GM10266 (cell line): ENCODE results near the gene GRID2.
"Not testable (repeated sequence)": the region's sequence is repeated elsewhere in the genome, so short reads cannot be mapped to it uniquely, and the experiment has no call there.

Experiments
- DNase-seq: peaks from one replicate; pipeline ENCODE4 v3.0.0; 2012; ENCODE audit errors: extremely low spot score
- TF ChIP-seq, protein P1 (sequence below): IDR thresholded peaks from 2 replicates; pipeline ENCODE4 v1.5.1; 2012; ENCODE audit warnings: mild to moderate bottlenecking, low read depth; ENCODE audit not compliant: control insufficient read depth, insufficient read depth; ENCODE audit errors: missing control alignments

Gene GRID2

DNA sequence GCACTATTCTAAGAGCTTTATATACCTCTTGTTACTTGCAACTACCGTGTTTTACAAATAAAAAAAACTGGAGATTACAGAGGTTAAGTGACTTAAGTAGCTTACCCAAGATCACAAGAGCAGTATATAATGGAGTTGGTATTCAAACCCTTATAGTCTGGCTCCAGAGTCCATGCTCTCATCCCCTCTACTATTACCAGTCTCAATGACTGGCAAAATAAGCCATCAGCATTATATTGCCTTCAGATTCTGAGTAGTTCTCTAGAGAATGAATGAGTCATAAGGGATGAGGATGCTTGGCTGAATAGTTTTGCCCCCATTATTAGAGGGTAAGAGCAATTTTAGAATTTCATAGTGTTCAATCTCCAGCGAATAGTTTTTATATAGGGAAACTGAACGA lies 1354.7 kb downstream of the GRID2 start:
- TF ChIP-seq, protein P1, sequence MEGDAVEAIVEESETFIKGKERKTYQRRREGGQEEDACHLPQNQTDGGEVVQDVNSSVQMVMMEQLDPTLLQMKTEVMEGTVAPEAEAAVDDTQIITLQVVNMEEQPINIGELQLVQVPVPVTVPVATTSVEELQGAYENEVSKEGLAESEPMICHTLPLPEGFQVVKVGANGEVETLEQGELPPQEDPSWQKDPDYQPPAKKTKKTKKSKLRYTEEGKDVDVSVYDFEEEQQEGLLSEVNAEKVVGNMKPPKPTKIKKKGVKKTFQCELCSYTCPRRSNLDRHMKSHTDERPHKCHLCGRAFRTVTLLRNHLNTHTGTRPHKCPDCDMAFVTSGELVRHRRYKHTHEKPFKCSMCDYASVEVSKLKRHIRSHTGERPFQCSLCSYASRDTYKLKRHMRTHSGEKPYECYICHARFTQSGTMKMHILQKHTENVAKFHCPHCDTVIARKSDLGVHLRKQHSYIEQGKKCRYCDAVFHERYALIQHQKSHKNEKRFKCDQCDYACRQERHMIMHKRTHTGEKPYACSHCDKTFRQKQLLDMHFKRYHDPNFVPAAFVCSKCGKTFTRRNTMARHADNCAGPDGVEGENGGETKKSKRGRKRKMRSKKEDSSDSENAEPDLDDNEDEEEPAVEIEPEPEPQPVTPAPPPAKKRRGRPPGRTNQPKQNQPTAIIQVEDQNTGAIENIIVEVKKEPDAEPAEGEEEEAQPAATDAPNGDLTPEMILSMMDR = no peak
- no peak for DNase-seq

DNA sequence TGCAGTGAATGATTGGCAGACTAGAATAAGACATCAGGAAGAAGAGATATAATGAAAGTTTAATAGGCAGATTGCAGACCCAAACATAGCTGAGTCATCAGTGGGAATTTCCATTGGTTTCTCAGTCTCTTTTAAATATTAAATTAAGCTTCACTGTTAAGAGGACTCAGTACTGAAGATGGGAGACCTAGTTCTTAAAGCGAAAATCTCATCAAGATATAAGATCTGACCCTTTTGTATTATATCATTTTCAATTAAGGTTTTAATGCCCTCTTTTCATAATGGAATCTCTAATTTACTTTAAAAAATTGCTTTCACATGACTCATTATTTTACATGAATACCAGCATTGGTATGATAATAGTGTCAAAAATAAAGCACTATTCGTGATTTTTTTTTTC lies 1355.9 kb downstream of the GRID2 start:
- TF ChIP-seq, protein P1 = no peak
- DNase-seq = no peak

DNA sequence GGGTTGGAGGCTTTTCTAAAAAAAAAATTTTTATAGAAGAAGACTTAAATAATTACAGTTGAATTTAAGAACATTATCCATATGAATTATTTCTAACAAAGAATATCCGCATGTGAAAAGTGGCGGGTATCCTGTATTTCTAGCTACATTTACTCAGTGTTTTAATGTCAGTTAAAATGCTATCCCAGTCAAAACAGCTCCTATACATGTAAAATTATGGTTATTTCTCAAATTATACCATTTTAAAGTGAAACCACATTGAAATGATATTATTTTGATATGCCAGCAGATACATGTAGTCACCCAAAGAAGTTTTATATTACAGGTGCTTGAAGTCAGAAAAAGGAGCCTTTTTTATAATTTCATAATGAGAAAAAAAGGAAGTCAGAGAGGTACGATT lies 1356.3 kb downstream of the GRID2 start:
- TF ChIP-seq, protein P1 = no peak
- no peak for DNase-seq

DNA sequence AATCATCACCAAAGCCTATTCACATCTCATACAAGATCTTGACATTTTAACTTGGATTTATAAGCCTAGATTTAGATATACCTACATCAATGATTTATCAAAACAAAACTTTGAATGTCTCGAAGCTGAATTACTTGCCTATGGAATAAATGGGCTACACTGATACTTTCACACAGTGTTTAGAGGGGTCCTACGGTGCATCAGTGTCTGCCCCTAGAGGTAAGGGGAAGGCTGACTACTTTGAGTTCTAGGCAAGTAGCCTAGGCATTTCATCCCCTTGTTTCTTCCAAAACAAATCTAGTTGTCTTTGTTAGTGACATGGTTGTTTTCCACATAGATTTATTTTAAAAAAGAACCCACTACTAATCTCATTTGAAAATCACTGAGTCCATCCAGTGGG lies 1366.7 kb downstream of the GRID2 start:
- TF ChIP-seq, protein P1 = no peak
- no peak for DNase-seq

DNA sequence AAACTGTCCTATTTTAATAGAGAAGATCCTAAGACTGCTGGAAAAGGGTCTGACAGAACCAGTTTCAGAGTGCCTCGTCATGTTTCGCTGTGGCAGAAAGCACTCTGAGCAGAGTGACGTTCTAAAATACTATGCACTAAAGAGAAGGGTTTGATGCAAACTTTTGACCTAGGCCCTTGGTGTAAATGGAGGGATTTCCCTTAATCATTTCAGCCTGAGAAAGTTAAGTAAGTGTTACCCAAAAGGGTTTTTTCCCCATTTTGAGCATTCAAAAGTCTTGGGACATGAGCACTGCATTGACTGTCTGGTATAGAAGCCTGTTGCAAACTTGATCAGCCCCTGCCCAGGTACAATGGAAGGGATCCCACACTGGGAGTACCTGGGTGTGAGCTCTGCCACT lies 1367.3 kb downstream of the GRID2 start:
- no peak for DNase-seq
- TF ChIP-seq, protein P1 = no peak

DNA sequence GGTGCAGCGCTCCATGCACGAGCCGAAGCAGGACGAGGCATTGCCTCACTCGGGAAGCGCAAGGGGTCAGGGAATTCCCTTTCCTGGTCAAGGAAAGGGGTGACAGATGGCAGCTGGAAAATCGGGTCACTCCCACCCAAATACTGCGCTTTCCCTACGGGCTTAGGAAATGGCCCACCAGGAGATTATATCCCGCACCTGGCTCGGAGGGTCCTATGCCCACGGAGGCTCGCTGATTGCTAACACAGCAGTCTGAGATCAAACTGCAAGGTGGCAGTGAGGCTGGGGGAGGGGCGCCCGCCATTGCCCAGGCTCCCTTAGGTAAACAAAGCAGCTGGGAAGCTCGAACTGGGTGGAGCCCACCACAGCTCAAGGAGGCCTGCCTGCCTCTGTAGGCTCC lies 1373.2 kb downstream of the GRID2 start:
- DNase-seq = not testable (repeated sequence)

DNA sequence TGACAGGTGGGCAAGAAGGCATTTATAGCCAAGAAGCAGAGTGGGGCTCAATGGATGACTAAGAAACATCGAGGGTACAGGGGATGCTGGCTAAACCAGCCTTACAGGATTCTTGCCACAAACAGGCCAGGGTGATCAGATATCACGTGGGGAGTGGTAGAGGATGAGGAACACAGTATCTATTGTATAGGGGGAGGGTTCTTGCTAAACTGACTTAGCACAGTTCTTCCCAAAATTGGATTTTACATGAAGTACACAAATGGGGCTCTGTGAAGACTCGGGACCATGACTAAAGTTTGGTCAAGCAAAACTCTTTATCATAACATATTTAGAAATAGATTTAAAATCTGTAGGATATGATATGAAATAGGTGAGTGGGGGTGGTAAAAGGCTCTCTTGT lies 1380.8 kb downstream of the GRID2 start:
- DNase-seq = no peak
- TF ChIP-seq, protein P1 = no peak

DNA sequence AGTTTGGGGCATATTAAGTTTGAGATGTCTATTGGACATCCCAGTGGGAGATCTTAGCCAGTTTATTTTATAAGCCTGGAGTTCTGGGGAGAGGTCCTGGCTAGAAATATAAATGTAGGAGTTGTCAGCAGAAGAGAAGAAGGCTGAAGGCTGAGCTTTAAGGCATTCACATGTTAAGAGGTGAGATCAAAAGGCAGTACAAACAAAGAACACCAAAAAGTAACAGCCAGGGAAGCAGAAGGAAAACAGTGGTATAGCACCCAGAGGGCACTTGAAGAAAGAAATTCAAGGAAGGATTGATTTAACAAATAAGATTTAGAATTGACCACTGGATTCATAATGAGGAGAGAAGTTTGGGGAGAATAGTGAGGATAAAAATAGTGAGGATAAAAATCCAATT lies 1383.5 kb downstream of the GRID2 start:
- no peak for DNase-seq
- TF ChIP-seq, protein P1 = no peak
